Parathyroid adenoma (tissue), 2 donors: ENCODE measurements around the gene DLG2.

ENCODE experiments used
- H2AFZ ChIP-seq: fragments of 300-600 bp; sonication (generic); one replicate; pipeline ENCODE4 v1.7.0; 2017; ENCODE audit warnings: antibody characterized with exemption, mild to moderate bottlenecking
- H3K27ac ChIP-seq: fragments of 300-600 bp; sonication (generic); one replicate; pipeline ENCODE4 v1.7.0; 2017
- H3K27me3 ChIP-seq: fragments of 300-600 bp; sonication (generic); one replicate; pipeline ENCODE4 v1.7.0; 2017; ENCODE audit warnings: low read length; ENCODE audit not compliant: control insufficient read depth, insufficient read depth
- H3K36me3 ChIP-seq: fragments of 300-600 bp; sonication (generic); one replicate; pipeline ENCODE4 v1.7.0; 2017; ENCODE audit warnings: low read length; ENCODE audit not compliant: control insufficient read depth, insufficient read depth
- H3K4me1 ChIP-seq: fragments of 300-600 bp; sonication (generic); one replicate; pipeline ENCODE4 v1.7.0; 2017; ENCODE audit warnings: control low read depth
- H3K4me2 ChIP-seq: fragments of 300-600 bp; sonication (generic); one replicate; pipeline ENCODE4 v1.7.0; 2017; ENCODE audit warnings: low read length
- H3K4me3 ChIP-seq: fragments of 300-600 bp; sonication (generic); one replicate; pipeline ENCODE4 v1.7.0; 2017; ENCODE audit warnings: low read depth, low read length
- H3K79me2 ChIP-seq: fragments of 300-600 bp; sonication (generic); one replicate; pipeline ENCODE4 v1.7.0; 2017; ENCODE audit warnings: control low read depth
- H3K9ac ChIP-seq: fragments of 300-600 bp; sonication (generic); one replicate; pipeline ENCODE4 v1.7.0; 2017; ENCODE audit warnings: mild to moderate bottlenecking
- H3K9me3 ChIP-seq: fragments of 300-600 bp; sonication (generic); one replicate; pipeline ENCODE4 v1.7.0; 2017; ENCODE audit warnings: low read length; ENCODE audit not compliant: control insufficient read depth
- CTCF ChIP-seq: fragments of 300-600 bp; sonication (generic); IDR thresholded peaks from one replicate; pipeline ENCODE4 v1.7.0; 2017; ENCODE audit warnings: antibody characterized with exemption, mild to moderate bottlenecking
- donor health status: primary hyperparathyroidism.

Gene DLG2

GRCh38 chr11:84137960-84138359 is 1489.2 kb downstream of the DLG2 start:
- TF ChIP-seq CTCF: no peak
- Histone ChIP-seq H3K27ac (no peak overlapping the region), H3K4me1 (peaks cover 2% of the 10 kb centered on the region), H3K4me3 (no peak overlapping the region), H3K9ac (no peak overlapping the region), H2AFZ (no peak overlapping the region), H3K27me3 (no peaks in the 10 kb centered on the region), H3K9me3 (no peaks in the 10 kb centered on the region), H3K4me2 (no peak overlapping the region), H3K36me3 (no peaks in the 10 kb centered on the region), H3K79me2 (no peaks in the 10 kb centered on the region)

GRCh38 chr11:84137505-84137904 is 1489.6 kb downstream of the DLG2 start:
- H3K4me2 ChIP-seq: no peak overlapping the region
- no peak overlapping the region for H3K4me3 ChIP-seq
- H3K79me2 ChIP-seq: no peaks in the 10 kb centered on the region
- no peak for TF ChIP-seq CTCF
- no peaks in the 10 kb centered on the region for H3K27me3 ChIP-seq
- no peaks in the 10 kb centered on the region for H3K36me3 ChIP-seq
- peaks cover 2% of the 10 kb centered on the region for H3K4me1 ChIP-seq
- H2AFZ ChIP-seq: no peak overlapping the region
- no peak overlapping the region for H3K27ac ChIP-seq
- H3K9me3 ChIP-seq: no peaks in the 10 kb centered on the region
- H3K9ac ChIP-seq: no peak overlapping the region

GRCh38 chr11:84136926-84137325 is 1490.2 kb downstream of the DLG2 start:
- no peak overlapping the region for H3K4me3 ChIP-seq
- H3K27me3 ChIP-seq: no peaks in the 10 kb centered on the region
- H3K36me3 ChIP-seq: no peaks in the 10 kb centered on the region
- H3K4me1 ChIP-seq: peaks cover 2% of the 10 kb centered on the region
- H3K79me2 ChIP-seq: no peaks in the 10 kb centered on the region
- no peak overlapping the region for H3K27ac ChIP-seq
- H3K4me2 ChIP-seq: no peak overlapping the region
- H3K9me3 ChIP-seq: no peaks in the 10 kb centered on the region
- no peak for TF ChIP-seq CTCF
- no peak overlapping the region for H3K9ac ChIP-seq
- H2AFZ ChIP-seq: no peak overlapping the region

DNA sequence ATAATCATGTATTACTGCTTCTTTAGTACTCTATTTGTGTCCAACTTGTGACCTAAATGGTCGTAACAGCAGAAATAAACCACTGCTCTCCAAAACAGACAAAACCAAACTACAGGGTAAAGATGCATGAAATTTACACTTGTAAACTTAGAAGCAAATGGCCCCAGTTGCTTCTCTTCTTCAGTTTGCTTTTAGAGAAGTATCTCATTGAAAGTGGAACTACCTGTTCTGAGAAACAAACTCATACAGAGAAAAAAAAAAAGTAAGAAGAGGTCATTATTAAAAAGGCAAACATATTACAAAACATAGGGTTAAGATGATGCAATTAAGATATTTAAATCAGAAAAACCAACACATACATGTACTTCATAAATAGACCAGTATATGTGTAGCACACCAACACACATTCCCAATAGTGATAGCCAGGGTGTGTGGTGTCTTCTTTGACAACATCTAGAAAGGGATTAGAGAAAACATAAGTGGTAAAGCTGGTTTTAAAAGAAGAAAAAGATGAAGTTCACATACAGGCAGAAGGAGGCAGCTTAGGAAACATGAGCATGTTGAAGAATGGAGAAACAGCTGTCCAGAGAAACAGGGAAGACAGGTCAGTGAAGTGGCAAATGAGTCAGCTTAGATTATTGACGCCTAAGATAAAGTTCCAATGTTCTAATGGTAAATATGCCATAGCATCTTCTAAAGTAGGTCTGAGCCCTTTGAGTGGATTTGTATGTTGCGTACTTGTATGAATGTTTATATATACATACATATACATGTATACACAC is 1496.3 kb downstream of the DLG2 start:
- no peak overlapping the region for H3K27ac ChIP-seq
- no peak overlapping the region for H3K4me2 ChIP-seq
- H3K36me3 ChIP-seq: no peaks in the 10 kb centered on the region
- H3K4me1 ChIP-seq: no peaks in the 10 kb centered on the region
- no peak overlapping the region for H3K9ac ChIP-seq
- no peak for TF ChIP-seq CTCF
- no peaks in the 10 kb centered on the region for H3K27me3 ChIP-seq
- H3K9me3 ChIP-seq: no peaks in the 10 kb centered on the region
- H3K4me3 ChIP-seq: no peak overlapping the region
- H3K79me2 ChIP-seq: no peaks in the 10 kb centered on the region
- H2AFZ ChIP-seq: no peak overlapping the region
